Body of pancreas (tissue), 4 donors: ENCODE results near the gene ZNF774. TPM values are rescaled to one million over a fixed set of nuclear protein-coding genes. Genes with fewer than 3 reads are reported as not detected.
"Not testable (repeated sequence)": the region's sequence is repeated elsewhere in the genome, so short reads cannot be mapped to it uniquely, and the experiment has no call there.

ENCODE experiments used
- ATAC-seq: fragments of 150-250 bp; one replicate; pipeline ENCODE4 v1.9.1; 2016
- DNase-seq, 4 donors: peaks; one replicate each; pipeline ENCODE4 v3.0.0-alpha.2; 2019
- H3K27ac ChIP-seq, 4 donors: fragments of 200-600 bp; sonication (generic); 1 replicate in 3 of 4; 2 replicates in 1 of 4; pipeline versions ENCODE4 v1.5.1 to v1.6.1; 2016 to 2019; ENCODE audit warnings: mild to moderate bottlenecking in 1 of 4, mixed read lengths in 1 of 4, moderate library complexity in 1 of 4
- H3K27me3 ChIP-seq, 2 donors: fragments of 200-600 bp; sonication (generic); one replicate each; pipeline ENCODE4 v1.6.0; 2016; ENCODE audit warnings: mild to moderate bottlenecking in 1 of 2
- H3K36me3 ChIP-seq, 2 donors: fragments of 200-600 bp; sonication (generic); replicated peaks in 1 of 2; 2 replicates each; pipeline ENCODE4 v1.5.1; 2016; ENCODE audit warnings: low read depth in 2 of 2; ENCODE audit not compliant: insufficient read depth in 1 of 2
- H3K4me1 ChIP-seq: fragments of 200-600 bp; sonication (generic); one replicate; pipeline ENCODE4 v1.6.0; 2016
- H3K4me3 ChIP-seq, 2 donors: fragments of 200-600 bp; sonication (generic); 1 replicate in 1 of 2; 2 replicates in 1 of 2; pipeline ENCODE4 v1.5.1; 2016 to 2019
- H3K9me3 ChIP-seq, 3 donors: fragments of 200-600 bp; sonication (generic); 1 replicate in 2 of 3; 2 replicates in 1 of 3; pipeline ENCODE4 v1.5.1; 2016
- POLR2A ChIP-seq, 3 donors: fragments of 450-650 bp; IDR thresholded peaks; one replicate each; pipeline ENCODE4 v1.6.1; 2016; ENCODE audit warnings: antibody characterized with exemption in 3 of 3, mild to moderate bottlenecking in 2 of 3
- WGBS, 2 donors: methylation state at CpG; one replicate each; pipeline ENCODE4 v1.1.5; 2017; 5-methylcytosine and 5-hydroxymethylcytosine counted together
- intact Hi-C: fragments of 100-400 bp; cut with DNase I; formaldehyde crosslinking; loops from one replicate; pipeline ENCODE4 v1.15.1; 2023
- total RNA-seq, 2 donors: library from RNA; depleted of rRNA; stranded (reverse); fragments of >200 nt; gene quantifications; one replicate each; pipeline ENCODE4 v1.1.0, GENCODE V29; 2016
- TF ChIP-seq, protein P1 (sequence below), 7 experiments: fragments of 450-650 bp in 4 of 7; fragments of 200-600 bp in 3 of 7; sonication (generic) in 3 of 7; IDR thresholded peaks; one replicate each; pipeline ENCODE4 v1.5.1; 2016 to 2019; ENCODE audit warnings: antibody characterized with exemption in 7 of 7

ZNF774 gene
- total RNA-seq: 1 to 10 TPM; 5.7 to 9.6 TPM

DNA sequence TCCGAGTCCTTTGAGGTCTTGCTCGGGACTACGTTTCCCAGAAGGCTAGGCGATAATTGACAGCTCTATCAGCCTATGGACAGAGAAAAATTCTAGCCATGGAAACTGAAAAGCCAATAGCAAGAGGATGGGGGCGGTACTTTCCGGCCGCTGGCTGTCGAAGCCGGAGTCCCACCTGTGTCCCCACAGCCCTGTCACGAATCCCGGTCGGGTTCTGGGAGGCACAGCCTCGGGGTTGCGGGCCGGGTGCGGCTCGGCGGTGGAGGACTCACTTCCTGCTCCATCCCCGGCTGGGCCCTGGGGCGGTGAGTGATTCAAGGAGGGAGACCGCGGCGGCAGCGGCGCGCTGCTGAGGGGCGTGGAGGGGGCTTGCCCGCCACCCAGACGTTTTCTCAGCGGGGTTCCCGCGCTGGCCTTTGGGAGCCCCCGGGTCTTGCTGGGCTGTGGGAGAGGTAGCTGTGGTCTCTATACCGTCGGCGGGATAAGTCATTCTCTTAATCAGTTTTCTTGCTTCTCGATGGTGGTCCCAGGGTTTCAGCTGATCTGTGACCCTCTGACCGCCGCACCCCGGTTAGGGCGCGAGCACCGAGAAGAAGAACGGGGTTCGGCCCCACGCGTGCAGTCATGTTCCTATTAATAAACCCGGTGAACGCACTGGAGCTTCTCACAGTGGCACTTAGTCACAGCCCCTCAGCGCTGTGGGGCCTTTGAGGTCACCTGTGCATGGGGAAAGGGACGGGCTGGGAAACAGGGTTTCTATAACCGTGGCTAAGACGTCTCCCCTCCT is at the start of gene ZNF774:
Gene ZNF774, plus strand, starts transcription at position 178 of the 787 bp plus-strand sequence. CDS start 2,377 bp downstream, outside the sequence.
- peak within 1 kb of the TSS; percentile 48 to 77 (median 70) for H3K27ac ChIP-seq
- intact Hi-C loops: no loop called here
- DNase-seq: peak; percentile 93 to 97 (median 96)
- H3K27me3 ChIP-seq: no peaks in the 10 kb centered on the region
- peak; percentile 99 for ATAC-seq
- WGBS, 2 donors: 0 to 2% methylated on average over 19 to 53 of the region's 53 CpGs
- H3K36me3 ChIP-seq: no peaks in the 10 kb centered on the region
- TF ChIP-seq, protein P1, sequence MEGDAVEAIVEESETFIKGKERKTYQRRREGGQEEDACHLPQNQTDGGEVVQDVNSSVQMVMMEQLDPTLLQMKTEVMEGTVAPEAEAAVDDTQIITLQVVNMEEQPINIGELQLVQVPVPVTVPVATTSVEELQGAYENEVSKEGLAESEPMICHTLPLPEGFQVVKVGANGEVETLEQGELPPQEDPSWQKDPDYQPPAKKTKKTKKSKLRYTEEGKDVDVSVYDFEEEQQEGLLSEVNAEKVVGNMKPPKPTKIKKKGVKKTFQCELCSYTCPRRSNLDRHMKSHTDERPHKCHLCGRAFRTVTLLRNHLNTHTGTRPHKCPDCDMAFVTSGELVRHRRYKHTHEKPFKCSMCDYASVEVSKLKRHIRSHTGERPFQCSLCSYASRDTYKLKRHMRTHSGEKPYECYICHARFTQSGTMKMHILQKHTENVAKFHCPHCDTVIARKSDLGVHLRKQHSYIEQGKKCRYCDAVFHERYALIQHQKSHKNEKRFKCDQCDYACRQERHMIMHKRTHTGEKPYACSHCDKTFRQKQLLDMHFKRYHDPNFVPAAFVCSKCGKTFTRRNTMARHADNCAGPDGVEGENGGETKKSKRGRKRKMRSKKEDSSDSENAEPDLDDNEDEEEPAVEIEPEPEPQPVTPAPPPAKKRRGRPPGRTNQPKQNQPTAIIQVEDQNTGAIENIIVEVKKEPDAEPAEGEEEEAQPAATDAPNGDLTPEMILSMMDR (IDR thresholded peaks at IDR 0.05): peak in 1 of 7 experiments; percentile 0
- TF ChIP-seq POLR2A (IDR thresholded peaks at IDR 0.05): peak; percentile 67 to 86 (median 84)
- H3K4me3 ChIP-seq: peak within 1 kb of the TSS; percentile 64 to 95
- H3K4me1 ChIP-seq: peaks cover 10% of the 10 kb centered on the region
- H3K9me3 ChIP-seq: no peaks in the 10 kb centered on the region

DNA sequence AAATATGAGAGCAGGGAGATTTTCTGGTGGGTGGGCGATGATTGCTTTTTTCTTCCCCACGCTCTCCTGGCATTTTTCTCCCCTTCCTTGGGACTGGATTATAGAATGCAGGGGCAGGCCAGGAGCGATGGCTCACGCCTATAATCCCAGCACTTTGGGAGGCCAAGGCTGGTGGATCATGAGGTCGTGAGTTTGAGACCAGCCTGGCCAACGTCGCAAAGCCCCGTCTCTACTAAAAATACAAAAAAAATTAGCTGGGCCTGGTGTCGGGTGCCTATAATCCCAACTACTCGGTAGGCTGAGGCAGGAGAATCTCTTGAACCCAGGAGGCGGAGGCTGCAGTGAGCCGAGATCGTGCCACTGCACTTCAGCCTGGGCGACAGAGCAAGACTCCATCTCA is 46.7 kb upstream of the ZNF774 start:
- peaks cover 32% of the 10 kb centered on the region for H3K4me1 ChIP-seq
- H3K4me3 ChIP-seq, DNase-seq, intact Hi-C loops, H3K27ac ChIP-seq, H3K36me3 ChIP-seq, H3K27me3 ChIP-seq, ATAC-seq, H3K9me3 ChIP-seq: not testable (repeated sequence)
- WGBS, 2 donors: 92 to 93% methylated on average over 14 of the region's 14 CpGs

DNA sequence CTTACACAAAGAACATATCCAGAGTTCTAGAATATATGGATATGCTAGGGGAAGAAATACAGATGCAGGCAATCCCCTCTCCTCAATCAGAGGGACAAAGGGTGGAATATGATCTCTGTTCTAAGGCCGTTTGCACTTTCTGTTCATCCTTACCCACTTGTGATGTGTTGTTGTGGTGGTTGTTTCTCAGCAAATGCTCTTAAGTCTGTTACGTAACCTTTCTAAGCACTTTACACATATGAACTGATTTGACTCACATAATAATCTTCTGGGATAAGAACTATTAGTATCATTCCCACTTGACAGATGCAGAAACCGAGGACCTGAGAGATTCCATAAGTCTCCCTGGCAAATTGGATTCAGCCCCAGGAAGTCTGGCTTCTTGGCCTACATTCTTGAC is 46.2 kb upstream of the ZNF774 start:
- Histone ChIP-seq H3K4me3 (no peak overlapping the region), H3K9me3 (no peaks in the 10 kb centered on the region), H3K27me3 (no peaks in the 10 kb centered on the region), H3K4me1 (peaks cover 30% of the 10 kb centered on the region), H3K36me3 (no peaks in the 10 kb centered on the region), H3K27ac (peak overlapping the region in 1 of 4 donors; percentile 37)
- TF ChIP-seq POLR2A (IDR thresholded peaks at IDR 0.05): no peak
- TF ChIP-seq, protein P1 (IDR thresholded peaks at IDR 0.05): no peak
- no peak for ATAC-seq
- WGBS, 2 donors: 86 to 88% methylated on average over 3 of the region's 3 CpGs
- intact Hi-C loops: no loop called here
- DNase-seq: no peak

DNA sequence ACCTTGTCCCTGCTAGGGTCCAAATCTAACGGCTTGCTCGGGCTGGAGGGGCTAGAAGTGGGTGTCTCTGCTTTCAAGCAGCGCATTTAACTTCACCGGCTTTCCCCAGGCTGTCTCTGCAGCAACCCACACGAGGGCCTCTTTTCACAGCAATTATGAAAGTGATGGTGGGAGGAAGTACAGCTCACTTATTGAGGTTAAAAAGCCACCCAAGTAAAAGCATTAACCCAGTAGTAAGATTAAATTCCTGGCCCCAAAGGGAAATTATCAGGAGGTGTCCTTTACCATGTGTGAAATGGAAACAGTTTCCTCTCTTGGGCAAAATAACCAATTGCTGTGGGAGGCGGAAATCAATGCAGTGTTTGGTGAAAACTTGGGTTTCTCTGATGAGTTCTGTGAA is 45.5 kb upstream of the ZNF774 start:
- Histone ChIP-seq H3K9me3 (no peaks in the 10 kb centered on the region), H3K27me3 (no peaks in the 10 kb centered on the region), H3K4me1 (peaks cover 24% of the 10 kb centered on the region), H3K27ac (peak overlapping the region in 3 of 4 donors; percentile 16 to 37 (median 32)), H3K4me3 (no peak overlapping the region), H3K36me3 (no peaks in the 10 kb centered on the region)
- 48 to 51% methylated on average over 6 of the region's 6 CpGs for WGBS, 2 donors
- no peak for ATAC-seq
- intact Hi-C loops: no loop called here
- DNase-seq: no peak
- TF ChIP-seq, protein P1 (IDR thresholded peaks at IDR 0.05): no peak
- no peak for TF ChIP-seq POLR2A (IDR thresholded peaks at IDR 0.05)

DNA sequence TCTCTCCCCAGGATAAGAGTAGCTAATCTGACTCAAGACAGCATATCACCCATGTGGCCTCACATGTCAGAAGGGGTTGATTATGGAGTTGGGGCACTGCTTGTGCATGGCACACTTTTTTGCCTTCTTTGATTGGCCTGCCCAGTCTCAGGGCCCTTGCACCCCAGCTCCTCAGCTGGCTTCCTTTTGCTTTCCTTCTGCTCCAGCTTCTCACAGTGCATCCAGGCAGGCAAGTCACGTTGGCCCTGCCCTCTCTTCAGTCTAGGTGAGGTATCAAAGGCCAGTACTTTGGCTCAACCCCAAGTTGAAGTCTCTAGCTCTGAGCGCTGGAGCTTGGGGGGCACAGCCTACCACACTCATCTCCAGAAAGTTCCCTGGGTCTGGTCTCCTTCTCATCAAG is 44.4 kb upstream of the ZNF774 start:
- Histone ChIP-seq H3K27me3 (no peaks in the 10 kb centered on the region), H3K9me3 (no peaks in the 10 kb centered on the region), H3K27ac (no peak overlapping the region), H3K4me3 (no peak overlapping the region), H3K4me1 (peaks cover 13% of the 10 kb centered on the region), H3K36me3 (no peaks in the 10 kb centered on the region)
- TF ChIP-seq POLR2A (IDR thresholded peaks at IDR 0.05): no peak
- TF ChIP-seq, protein P1 (IDR thresholded peaks at IDR 0.05): no peak
- ATAC-seq (peak; percentile 15), DNase-seq (no peak)
- intact Hi-C loops: no loop called here
- WGBS, 2 donors: 61 to 77% methylated on average over 2 of the region's 2 CpGs
